ENCODE results near the gene TGM5. TPM values are rescaled to one million over a fixed set of nuclear protein-coding genes. Genes with fewer than 3 reads are reported as not detected.

Gene TGM5
- total and polyA plus RNA-seq, 4 experiments from 2014 or later: not detected

GRCh38 chr15:43253431-43254403 lies 13.0 kb downstream of the TGM5 start:
- Histone ChIP-seq H3K27ac (ENCODE audit: low read depth, low read length) (no peak overlapping the region), H3K4me3 (ENCODE audit: low read length in 2 of 2) (no peak overlapping the region), H3K36me3 (ENCODE audit: insufficient read depth, low read length) (no peaks in the 10 kb centered on the region), H3K27me3 (ENCODE audit: insufficient read depth, low read length) (no peaks in the 10 kb centered on the region), H3K4me1 (ENCODE audit: insufficient read depth, low read length) (peaks cover 10% of the 10 kb centered on the region), H3K9me3 (ENCODE audit: control insufficient read depth in 1 of 2, low read length in 2 of 2) (no peaks in the 10 kb centered on the region)
- peak overlapping the region in 2 of 8 donors; percentile 7 to 12 for H3K4me3 Mint-ChIP-seq
- CTCF ChIA-PET (ENCODE audit: partially characterized antibody): no interaction called here
- H3K4me1 Mint-ChIP-seq: peaks cover 0 to 14% (median 3%) of the 10 kb centered on the region in 4 donors
- peaks cover 0 to 2% (median 0%) of the 10 kb centered on the region in 8 donors for H3K9me3 Mint-ChIP-seq
- H3K27ac Mint-ChIP-seq: peak overlapping the region in 2 of 7 donors; percentile 69 to 78
- no peaks in the 10 kb centered on the region for H3K36me3 Mint-ChIP-seq
- intact Hi-C loops (cut with micrococcal nuclease): no loop called here
- H3K27me3 Mint-ChIP-seq: peaks cover 3 to 10% of the 10 kb centered on the region in 2 donors
- POLR2A ChIA-PET (ENCODE audit: partially characterized antibody): interaction anchor here (0.7 kb wide), 1 partner anchor 191 kb away, joined by 3 read pairs; no protein-coding TSS in a partner anchor
- DNase-seq: peak in 4 of 5 donors; percentile 9 to 65 (median 29)

- H3K4me1 ChIP-seq (ENCODE audit: insufficient read depth, low read length): peaks cover 10% of the 10 kb centered on the region
- no peaks in the 10 kb centered on the region for H3K27me3 ChIP-seq (ENCODE audit: insufficient read depth, low read length)
- Mint-ChIP-seq H3K4me1 (peaks cover 0 to 14% (median 3%) of the 10 kb centered on the region in 4 donors), H3K4me3 (no peak overlapping the region), H3K9me3 (peaks cover 0 to 2% (median 0%) of the 10 kb centered on the region in 8 donors), H3K27me3 (peaks cover 3 to 10% of the 10 kb centered on the region in 2 donors), H3K36me3 (no peaks in the 10 kb centered on the region), H3K27ac (no peak overlapping the region)
- no peaks in the 10 kb centered on the region for H3K36me3 ChIP-seq (ENCODE audit: insufficient read depth, low read length)
- ChIA-PET CTCF (ENCODE audit: partially characterized antibody) (interaction anchor here (1.0 to 1.2 kb wide), 2 partner anchors 26 to 34 kb away, joined by 3 to 5 read pairs; no protein-coding TSS in a partner anchor), POLR2A (ENCODE audit: partially characterized antibody) (no interaction called here)
- H3K4me3 ChIP-seq (ENCODE audit: low read length in 2 of 2): no peak overlapping the region
- H3K9me3 ChIP-seq (ENCODE audit: control insufficient read depth in 1 of 2, low read length in 2 of 2): no peaks in the 10 kb centered on the region
- intact Hi-C loops (cut with micrococcal nuclease): no loop called here
- H3K27ac ChIP-seq (ENCODE audit: low read depth, low read length): no peak overlapping the region
- DNase-seq: no peak
These were observed 14.9 kb downstream of the TGM5 start for GRCh38 chr15:43251871-43252250.

GRCh38 chr15:43251185-43251870 lies 15.4 kb downstream of the TGM5 start:
- no peak for DNase-seq
- H3K27ac ChIP-seq (ENCODE audit: low read depth, low read length): no peak overlapping the region
- H3K4me3 ChIP-seq (ENCODE audit: low read length in 2 of 2): no peak overlapping the region
- intact Hi-C loops (cut with micrococcal nuclease): no loop called here
- ChIA-PET CTCF (ENCODE audit: partially characterized antibody) (interaction anchor here (1.0 to 1.2 kb wide), 2 partner anchors 25 to 34 kb away, joined by 3 to 5 read pairs; no protein-coding TSS in a partner anchor), POLR2A (ENCODE audit: partially characterized antibody) (no interaction called here)
- H3K9me3 Mint-ChIP-seq: peaks cover 0 to 2% (median 0%) of the 10 kb centered on the region in 8 donors
- H3K4me3 Mint-ChIP-seq: no peak overlapping the region
- H3K36me3 Mint-ChIP-seq: no peaks in the 10 kb centered on the region
- peaks cover 0 to 14% (median 3%) of the 10 kb centered on the region in 4 donors for H3K4me1 Mint-ChIP-seq
- H3K4me1 ChIP-seq (ENCODE audit: insufficient read depth, low read length): peaks cover 10% of the 10 kb centered on the region
- no peaks in the 10 kb centered on the region for H3K9me3 ChIP-seq (ENCODE audit: control insufficient read depth in 1 of 2, low read length in 2 of 2)
- H3K27ac Mint-ChIP-seq: no peak overlapping the region
- no peaks in the 10 kb centered on the region for H3K36me3 ChIP-seq (ENCODE audit: insufficient read depth, low read length)
- no peaks in the 10 kb centered on the region for H3K27me3 ChIP-seq (ENCODE audit: insufficient read depth, low read length)
- H3K27me3 Mint-ChIP-seq: peaks cover 3 to 10% of the 10 kb centered on the region in 2 donors

- CTCF ChIA-PET (ENCODE audit: partially characterized antibody): interaction anchor here (1.0 to 1.2 kb wide), 2 partner anchors 24 to 35 kb away, joined by 3 to 5 read pairs; no protein-coding TSS in a partner anchor
- peaks cover 0 to 14% (median 3%) of the 10 kb centered on the region in 4 donors for H3K4me1 Mint-ChIP-seq
These were observed 15.9 kb downstream of the TGM5 start for GRCh38 chr15:43250785-43251184.

GRCh38 chr15:43249699-43250203 lies 17.0 kb downstream of the TGM5 start:
- POLR2A ChIA-PET (ENCODE audit: partially characterized antibody): no interaction called here
- Histone ChIP-seq H3K4me3 (ENCODE audit: low read length in 2 of 2) (no peak overlapping the region), H3K9me3 (ENCODE audit: control insufficient read depth in 1 of 2, low read length in 2 of 2) (no peaks in the 10 kb centered on the region), H3K27me3 (ENCODE audit: insufficient read depth, low read length) (no peaks in the 10 kb centered on the region), H3K36me3 (ENCODE audit: insufficient read depth, low read length) (no peaks in the 10 kb centered on the region), H3K27ac (ENCODE audit: low read depth, low read length) (no peak overlapping the region), H3K4me1 (ENCODE audit: insufficient read depth, low read length) (peaks cover 10% of the 10 kb centered on the region)
- Mint-ChIP-seq H3K27me3 (peaks cover 4 to 10% of the 10 kb centered on the region in 2 donors), H3K4me3 (no peak overlapping the region), H3K27ac (no peak overlapping the region), H3K9me3 (peaks cover 0 to 2% (median 0%) of the 10 kb centered on the region in 8 donors), H3K36me3 (no peaks in the 10 kb centered on the region), H3K4me1 (peaks cover 0 to 14% (median 3%) of the 10 kb centered on the region in 4 donors)
- no peak for DNase-seq
- CTCF ChIA-PET (ENCODE audit: partially characterized antibody): interaction anchor here (1.0 kb wide), 1 partner anchor 23 kb away, joined by 3 read pairs; no protein-coding TSS in a partner anchor
- intact Hi-C loops (cut with micrococcal nuclease): no loop called here

More at GRCh38 chr15:43250785-43251184, 15.9 kb downstream of the TGM5 start:
- Histone ChIP-seq H3K27ac (ENCODE audit: low read depth, low read length) (no peak overlapping the region), H3K36me3 (ENCODE audit: insufficient read depth, low read length) (no peaks in the 10 kb centered on the region), H3K4me1 (ENCODE audit: insufficient read depth, low read length) (peaks cover 10% of the 10 kb centered on the region), H3K4me3 (ENCODE audit: low read length in 2 of 2) (no peak overlapping the region), H3K9me3 (ENCODE audit: control insufficient read depth in 1 of 2, low read length in 2 of 2) (no peaks in the 10 kb centered on the region), H3K27me3 (ENCODE audit: insufficient read depth, low read length) (no peaks in the 10 kb centered on the region)
- POLR2A ChIA-PET (ENCODE audit: partially characterized antibody): no interaction called here
- Mint-ChIP-seq H3K27ac (no peak overlapping the region), H3K27me3 (peaks cover 3 to 10% of the 10 kb centered on the region in 2 donors), H3K9me3 (peaks cover 0 to 2% (median 0%) of the 10 kb centered on the region in 8 donors), H3K4me3 (no peak overlapping the region), H3K36me3 (no peaks in the 10 kb centered on the region)
- intact Hi-C loops (cut with micrococcal nuclease): no loop called here
- DNase-seq: no peak

- no peaks in the 10 kb centered on the region for H3K9me3 ChIP-seq (ENCODE audit: control insufficient read depth in 1 of 2, low read length in 2 of 2)
- H3K27ac ChIP-seq (ENCODE audit: low read depth, low read length): no peak overlapping the region
- no peak for DNase-seq
- no peaks in the 10 kb centered on the region for H3K36me3 ChIP-seq (ENCODE audit: insufficient read depth, low read length)
- intact Hi-C loops (cut with micrococcal nuclease): no loop called here
- peaks cover 10% of the 10 kb centered on the region for H3K4me1 ChIP-seq (ENCODE audit: insufficient read depth, low read length)
- POLR2A ChIA-PET (ENCODE audit: partially characterized antibody): no interaction called here
- Mint-ChIP-seq H3K27me3 (peaks cover 5 to 9% of the 10 kb centered on the region in 2 donors), H3K27ac (no peak overlapping the region), H3K4me1 (peaks cover 0 to 14% (median 3%) of the 10 kb centered on the region in 4 donors), H3K36me3 (no peaks in the 10 kb centered on the region), H3K4me3 (no peak overlapping the region), H3K9me3 (peaks cover 0 to 2% (median 0%) of the 10 kb centered on the region in 8 donors)
- CTCF ChIA-PET (ENCODE audit: partially characterized antibody): interaction anchor here (1.1 kb wide), 1 partner anchor 23 kb away, joined by 4 read pairs; no protein-coding TSS in a partner anchor
- H3K4me3 ChIP-seq (ENCODE audit: low read length in 2 of 2): no peak overlapping the region
- H3K27me3 ChIP-seq (ENCODE audit: insufficient read depth, low read length): no peaks in the 10 kb centered on the region
These were observed 17.5 kb downstream of the TGM5 start for GRCh38 chr15:43249236-43249635.
